GM12878 (cell line): ENCODE data around the gene DTWD2. TPM values are rescaled to one million over a fixed set of nuclear protein-coding genes. Genes with fewer than 3 reads are reported as not detected.
"Not testable (repeated sequence)": the region's sequence is repeated elsewhere in the genome, so short reads cannot be mapped to it uniquely, and the experiment has no call there.

Source experiments
- ATAC-seq: fragments of 200-7000 bp; cut with Tn5 transposase; 3 replicates; pipeline ENCODE4 v1.9.1; 2020; ENCODE audit warnings: mild to moderate bottlenecking, moderate library complexity
- BruUV-seq: library from RNA; stranded (reverse); fragments of 400-500 nt; replicated peaks from 2 replicates; lab custom pipeline; 2021; lab: Mats Ljungman, UMichigan
- CTCF ChIA-PET: fragments of 300-600 bp; sonication (Branson Sonifier 250); formaldehyde crosslinking; extraction: SDS; loops from one replicate; lab custom pipeline; 2021; ENCODE audit warnings: inconsistent platforms; lab: Yijun Ruan, JAX
- POLR2A ChIA-PET: fragments of 350-600 bp; formaldehyde crosslinking; extraction: SDS; loops from one replicate; lab custom pipeline; 2021; ENCODE audit warnings: inconsistent platforms; lab: Charles Lee
- RAD21 ChIA-PET: fragments of 300-600 bp; sonication (Branson Sonifier 250); formaldehyde crosslinking; loops from one replicate; lab custom pipeline; 2023; ENCODE audit warnings: antibody characterized with exemption; ENCODE audit not compliant: unreplicated experiment; lab: Charles Lee
- SMC1A ChIA-PET: fragments of 300-600 bp; sonication (Branson Sonifier 250); formaldehyde crosslinking; loops from one replicate; lab custom pipeline; 2023; ENCODE audit not compliant: unreplicated experiment, uncharacterized antibody; lab: Charles Lee
- DNase-seq: peaks from one replicate; pipeline ENCODE4 v3.0.0-alpha.2; 2011; ENCODE audit warnings: low read depth, low spot score
- FAIRE-seq: peaks from 3 replicates; lab custom pipeline; 2011; peaks lifted over from hg19 to GRCh38; lab: Jason Lieb, UNC
- H2AFZ ChIP-seq: 2 replicates; pipeline ENCODE4 v1.6.0; 2011; ENCODE audit warnings: low read depth, low read length, control low read depth; ENCODE audit not compliant: control insufficient read depth
- H3K27ac ChIP-seq: 2 replicates; pipeline ENCODE4 v1.5.1; 2011; ENCODE audit warnings: control low read depth; ENCODE audit not compliant: control insufficient read depth, insufficient read depth
- H3K27me3 ChIP-seq, 2 experiments: replicated peaks in 1 of 2; 2 replicates each; pipeline versions ENCODE4 v1.6.0 to v1.6.1; 2011; ENCODE audit warnings: low read length in 1 of 2; ENCODE audit not compliant: control insufficient read depth in 2 of 2, insufficient read depth in 2 of 2
- H3K36me3 ChIP-seq, 2 experiments: 2 replicates each; pipeline ENCODE4 v1.5.1; 2011; ENCODE audit warnings: low read length in 1 of 2; ENCODE audit not compliant: control insufficient read depth in 2 of 2, insufficient read depth in 2 of 2
- H3K4me1 ChIP-seq: 2 replicates; pipeline ENCODE4 v1.6.1; 2011; ENCODE audit warnings: mild to moderate bottlenecking, low read length, moderate library complexity, mixed read lengths; ENCODE audit not compliant: control insufficient read depth, insufficient read depth
- H3K4me2 ChIP-seq: 2 replicates; pipeline ENCODE4 v1.6.0; 2011; ENCODE audit warnings: control low read depth; ENCODE audit not compliant: control insufficient read depth, insufficient read depth
- H3K4me3 ChIP-seq: fragments of 200-600 bp; sonication (generic); 2 replicates; pipeline ENCODE4 v1.5.1; 2016
- H3K79me2 ChIP-seq: 2 replicates; pipeline ENCODE4 v1.6.0; 2011; ENCODE audit warnings: low read length; ENCODE audit not compliant: control insufficient read depth, insufficient read depth
- H3K9ac ChIP-seq: 2 replicates; pipeline ENCODE4 v1.8.0; 2011; ENCODE audit warnings: low read length, control low read depth, mixed read lengths; ENCODE audit not compliant: control insufficient read depth, insufficient read depth
- H3K9me3 ChIP-seq: replicated peaks from 3 replicates; pipeline ENCODE4 v1.5.1; 2011; ENCODE audit warnings: mild to moderate bottlenecking, low read length; ENCODE audit not compliant: control insufficient read depth, insufficient read depth
- H4K20me1 ChIP-seq: 2 replicates; pipeline ENCODE4 v1.6.0; 2011; ENCODE audit not compliant: control insufficient read depth, insufficient read depth
- EZH2 ChIP-seq: IDR thresholded peaks from 2 replicates; pipeline ENCODE4 v1.6.1; 2012; ENCODE audit warnings: low read depth, mild to moderate bottlenecking, control low read depth, inconsistent platforms, low read length, borderline replicate concordance; ENCODE audit not compliant: control insufficient read depth
- HCFC1 ChIP-seq: fragments of 150-350 bp; IDR thresholded peaks from 2 replicates; pipeline ENCODE4 v1.6.1; 2014; ENCODE audit warnings: low read length
- PML ChIP-seq: IDR thresholded peaks from 2 replicates; pipeline ENCODE4 v1.6.1; 2012; ENCODE audit warnings: low read length, inconsistent platforms
- PRDM15 ChIP-seq: fragments of 450-650 bp; formaldehyde crosslinking; IDR thresholded peaks from 2 replicates; pipeline ENCODE4 v1.4.0; 2020; ENCODE audit warnings: mild to moderate bottlenecking, moderate library complexity
- WGBS: methylation state at CpG from one replicate; pipeline ENCODE4 v1.1.6; 2016; ENCODE audit warnings: low lambda C conversion rate; ENCODE audit not compliant: insufficient replicate concordance, insufficient coverage; ENCODE audit errors: missing lambda C conversion rate; 5-methylcytosine and 5-hydroxymethylcytosine counted together
- in situ Hi-C: fragments of 300-500 bp; cut with MboI; formaldehyde crosslinking; loops from 9 replicates; pipeline ENCODE4 v1.14.3; 2018; ENCODE audit warnings: mixed read lengths
- intact Hi-C: fragments of 100-400 bp; cut with micrococcal nuclease; formaldehyde crosslinking; loops from one replicate; pipeline ENCODE4 v1.14.2; 2022; ENCODE audit not compliant: unreplicated experiment
- polyA plus RNA-seq, 11 experiments: library from polyadenylated mRNA; depleted of rRNA in 4 of 11; unstranded in 6 of 11; stranded (reverse) in 5 of 11; fragments of >200 nt; fragmentation: Nextera tagmentation in 4 of 11; fragmentation: Illumina TruSeq in 1 of 11; extraction: Ambion mirVana in 4 of 11; extraction: Trizol in 1 of 11; gene quantifications; 1 replicate in 1 of 11; 2 replicates in 10 of 11; pipeline versions ENCODE4 v1.2.1 to v1.2.3, GENCODE V29; 2011 to 2016; ENCODE audit warnings: inconsistent platforms in 2 of 11, missing spikeins in 2 of 11, low read depth in 1 of 11
- total RNA-seq, 4 experiments: library from RNA; depleted of rRNA in 3 of 4; stranded (reverse); fragments of >200 nt in 3 of 4; fragmentation: Illumina TruSeq in 1 of 4; extraction: Trizol in 1 of 4; gene quantifications; 2 replicates each; pipeline versions ENCODE4 v1.2.1 to v1.2.3, GENCODE V29; 2013 to 2021

Gene DTWD2
- total and polyA plus RNA-seq, 10 of the 15 experiments (the other 5 are each of a cell fraction or from before 2014, with no cell fraction given), result 0.93 to 8.4 (median 5.1) TPM

- no peak for TF ChIP-seq PRDM15 (CRISPR knock-in tag)
- TF ChIP-seq EZH2, result no peak
- no peak for TF ChIP-seq HCFC1
- TF ChIP-seq PML, result no peak
Measured at GRCh38 chr5:118882666-118883065, 105.7 kb downstream of the DTWD2 start (continued).

GRCh38 chr5:118876852-118877251, 111.5 kb downstream of the DTWD2 start:
- H3K27ac ChIP-seq, H3K4me2 ChIP-seq, H2AFZ ChIP-seq, ATAC-seq, FAIRE-seq, POLR2A ChIA-PET, H3K79me2 ChIP-seq, H3K9ac ChIP-seq, H4K20me1 ChIP-seq, in situ Hi-C loops, H3K4me1 ChIP-seq, H3K36me3 ChIP-seq, intact Hi-C loops, H3K27me3 ChIP-seq, DNase-seq, RAD21 ChIA-PET, H3K9me3 ChIP-seq, BruUV-seq, H3K4me3 ChIP-seq: not testable (repeated sequence)
- ChIA-PET SMC1A (interaction anchor here (2.4 kb wide), 1 partner anchor 15 kb away, joined by 5 read pairs; no protein-coding TSS in a partner anchor), CTCF (interaction anchor here (0.6 kb wide), 1 partner anchor 171 kb away, joined by 3 read pairs; no protein-coding TSS in a partner anchor)
- WGBS, result 30% methylated on average over 3 of the region's 3 CpGs
